ENCODE measurements around the gene GRIK2. TPM values are rescaled to one million over a fixed set of nuclear protein-coding genes. Genes with fewer than 3 reads are reported as not detected.
A peak's percentile ranks its signal among the peaks of the same experiment; 100 is the strongest.

Gene GRIK2
- total RNA-seq, 6 experiments from 2014 or later: 25.0 to 33.3 (median 28.3) TPM

DNA sequence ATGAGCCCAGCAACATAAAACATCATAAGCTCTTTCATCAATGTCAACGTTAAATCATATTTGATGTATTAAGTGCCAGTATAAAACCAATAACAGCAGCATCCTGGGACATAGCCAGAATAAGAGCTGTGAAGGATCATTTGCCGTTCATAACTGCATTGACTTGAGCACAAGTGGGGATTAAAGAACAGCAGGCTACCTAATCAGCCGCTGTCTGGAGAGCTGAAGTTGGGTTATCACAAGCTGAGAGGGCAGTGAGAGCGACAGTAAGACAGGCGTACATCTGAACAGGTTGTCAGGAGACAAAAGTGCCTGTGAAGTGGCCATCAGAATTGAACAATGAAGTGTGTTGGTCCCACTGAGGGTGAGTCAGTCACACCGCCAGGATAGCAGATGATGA is 269.6 kb downstream of the GRIK2 start:
- H3K27me3 Mint-ChIP-seq (ENCODE audit: insufficient read depth): no peaks in the 10 kb centered on the region
- H3K4me1 Mint-ChIP-seq (ENCODE audit: low read depth): peaks cover 34% of the 10 kb centered on the region
- TF ChIP-seq CTCF (IDR thresholded peaks at IDR 0.05): no peak
- H3K4me3 Mint-ChIP-seq: no peak overlapping the region
- peaks cover 9% of the 10 kb centered on the region; the same call in 1 of the 2 replicates for H3K9me3 Mint-ChIP-seq
- H3K27ac Mint-ChIP-seq: no peak overlapping the region
- H3K36me3 Mint-ChIP-seq (ENCODE audit: low read depth): peaks cover 43% of the 10 kb centered on the region
- DNase-seq: no peak

- H3K27me3 Mint-ChIP-seq (ENCODE audit: insufficient read depth): no peaks in the 10 kb centered on the region
- H3K36me3 Mint-ChIP-seq (ENCODE audit: low read depth): peaks cover 24% of the 10 kb centered on the region
- H3K4me3 Mint-ChIP-seq: no peak overlapping the region
- TF ChIP-seq CTCF (IDR thresholded peaks at IDR 0.05): no peak
- peaks cover 28% of the 10 kb centered on the region for H3K4me1 Mint-ChIP-seq (ENCODE audit: low read depth)
- DNase-seq: peak; percentile 78
- peak overlapping the region; percentile 43 for H3K27ac Mint-ChIP-seq
- H3K9me3 Mint-ChIP-seq: no peaks in the 10 kb centered on the region
Observed at GRCh38 chr6:101666256-101666655, 272.7 kb downstream of the GRIK2 start.

DNA sequence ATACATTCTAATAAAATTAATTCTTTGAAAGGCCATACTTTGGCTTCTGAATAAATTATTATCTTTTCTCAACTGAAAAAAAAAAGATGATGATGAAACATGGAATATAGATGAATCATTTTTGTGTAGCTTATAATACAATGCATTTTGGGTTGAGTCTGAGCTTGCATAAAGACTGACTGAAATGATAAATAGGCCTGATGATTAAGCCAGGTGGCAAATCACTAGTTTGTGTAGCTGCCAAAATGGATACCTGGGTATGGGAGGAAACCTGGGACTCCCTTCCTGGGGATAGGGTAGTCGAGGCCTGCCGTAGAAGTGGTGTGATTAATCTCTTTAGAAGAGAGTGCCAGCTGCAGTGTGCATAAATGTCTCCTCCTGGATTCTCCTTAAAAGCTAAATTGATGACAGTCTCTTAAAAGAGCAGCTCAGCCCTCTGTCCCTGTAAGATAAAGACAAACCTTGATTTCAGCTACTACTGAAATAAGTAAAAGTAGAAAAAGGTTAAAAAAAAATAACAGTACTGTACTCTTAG is 275.1 kb downstream of the GRIK2 start:
- H3K36me3 Mint-ChIP-seq (ENCODE audit: low read depth): peaks cover 25% of the 10 kb centered on the region
- no peak overlapping the region for H3K4me3 Mint-ChIP-seq
- no peaks in the 10 kb centered on the region for H3K9me3 Mint-ChIP-seq
- DNase-seq: no peak
- no peak for TF ChIP-seq CTCF (IDR thresholded peaks at IDR 0.05)
- peaks cover 28% of the 10 kb centered on the region for H3K4me1 Mint-ChIP-seq (ENCODE audit: low read depth)
- H3K27ac Mint-ChIP-seq: no peak overlapping the region
- no peaks in the 10 kb centered on the region for H3K27me3 Mint-ChIP-seq (ENCODE audit: insufficient read depth)

GRCh38 chr6:101676187-101676586 is 282.7 kb downstream of the GRIK2 start:
- no peak for DNase-seq
- peaks cover 1% of the 10 kb centered on the region; the same call in 1 of the 2 replicates for H3K27me3 Mint-ChIP-seq (ENCODE audit: insufficient read depth)
- peaks cover 18% of the 10 kb centered on the region for H3K36me3 Mint-ChIP-seq (ENCODE audit: low read depth)
- no peaks in the 10 kb centered on the region for H3K9me3 Mint-ChIP-seq
- TF ChIP-seq CTCF (IDR thresholded peaks at IDR 0.05): no peak
- no peak overlapping the region for H3K4me3 Mint-ChIP-seq
- no peak overlapping the region for H3K27ac Mint-ChIP-seq
- peaks cover 7% of the 10 kb centered on the region; the same call in 1 of the 2 replicates for H3K4me1 Mint-ChIP-seq (ENCODE audit: low read depth)

DNA sequence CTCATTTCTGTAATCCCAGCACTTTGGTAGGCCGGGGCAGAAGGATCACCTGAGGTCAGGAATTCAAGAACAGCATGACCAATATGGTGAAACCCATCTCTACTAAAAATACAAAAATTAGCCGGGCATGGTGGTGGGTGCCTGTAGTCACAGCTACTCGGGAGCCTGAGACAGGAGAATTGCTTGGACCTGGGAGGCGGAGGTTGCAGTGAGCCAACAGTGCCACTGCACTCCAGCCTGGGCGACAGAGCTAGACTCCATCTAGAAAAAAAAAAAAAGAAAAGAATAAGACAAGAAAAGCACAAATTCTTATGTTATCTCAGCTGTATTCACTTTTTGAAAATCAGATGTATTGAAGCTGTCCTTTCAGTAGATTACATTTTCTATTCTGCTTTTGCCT is 289.4 kb downstream of the GRIK2 start:
- H3K36me3 Mint-ChIP-seq (ENCODE audit: low read depth): peaks cover 5% of the 10 kb centered on the region; the same call in 1 of the 2 replicates
- no peak for DNase-seq
- TF ChIP-seq CTCF (IDR thresholded peaks at IDR 0.05): no peak
- no peak overlapping the region for H3K27ac Mint-ChIP-seq
- peaks cover 7% of the 10 kb centered on the region; the same call in 1 of the 2 replicates for H3K4me1 Mint-ChIP-seq (ENCODE audit: low read depth)
- no peaks in the 10 kb centered on the region for H3K27me3 Mint-ChIP-seq (ENCODE audit: insufficient read depth)
- no peaks in the 10 kb centered on the region for H3K9me3 Mint-ChIP-seq
- H3K4me3 Mint-ChIP-seq: no peak overlapping the region
